Hematopoietic multipotent progenitor cell treated with erythropoietin and hydrocortisone succinate and interleukin-3 and kit ligand, for 17 days (in vitro differentiated cells): ENCODE results near the gene ZNF429.

Experiments
- DNase-seq: peaks from one replicate; pipeline ENCODE4 v3.0.0-alpha.2; 2015; ENCODE audit warnings: low spot score

The ZNF429 gene

DNA sequence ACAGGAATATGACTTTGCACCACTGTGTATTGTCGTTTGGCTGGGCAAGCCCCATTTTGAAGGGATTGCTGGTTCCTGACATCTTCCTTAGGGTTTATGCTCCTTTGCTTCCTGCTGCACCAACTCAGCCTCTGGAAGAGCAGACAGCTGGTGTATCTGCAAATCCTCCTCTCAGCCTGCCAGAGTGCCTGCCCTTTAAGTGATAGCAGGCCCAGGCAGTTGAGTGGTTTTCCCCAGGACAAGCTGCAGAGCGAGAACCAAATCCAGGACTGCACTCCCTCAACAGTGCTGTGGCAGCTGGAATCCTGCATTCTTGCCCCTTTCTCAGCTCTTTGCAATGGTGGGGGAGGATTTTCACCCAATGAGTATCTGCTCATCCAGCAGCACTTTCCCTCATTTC lies 85.5 kb downstream of the ZNF429 start:
- DNase-seq = peak; percentile 39

GRCh38 chr19:21593008-21593481 lies 87.6 kb downstream of the ZNF429 start:
- peak; percentile 79 for DNase-seq

DNA sequence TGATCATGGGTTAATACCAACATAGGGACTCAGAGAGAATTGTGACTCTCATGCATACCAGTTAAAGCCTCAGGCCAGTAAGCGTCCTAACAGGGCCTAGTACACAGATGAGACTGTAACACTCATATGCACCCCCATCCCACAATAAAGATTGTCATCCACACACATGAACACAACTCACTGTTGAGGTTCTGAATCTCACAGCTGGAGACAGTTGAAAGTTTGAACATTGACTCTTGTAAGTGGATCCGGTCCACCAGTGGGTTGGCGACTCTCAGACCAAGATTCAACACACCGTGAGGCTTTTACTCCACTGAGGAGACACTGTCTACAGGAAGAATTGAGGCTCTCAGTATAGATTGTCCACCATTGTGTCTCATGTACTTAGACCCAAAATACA lies 88.1 kb downstream of the ZNF429 start:
- DNase-seq = no peak

DNA sequence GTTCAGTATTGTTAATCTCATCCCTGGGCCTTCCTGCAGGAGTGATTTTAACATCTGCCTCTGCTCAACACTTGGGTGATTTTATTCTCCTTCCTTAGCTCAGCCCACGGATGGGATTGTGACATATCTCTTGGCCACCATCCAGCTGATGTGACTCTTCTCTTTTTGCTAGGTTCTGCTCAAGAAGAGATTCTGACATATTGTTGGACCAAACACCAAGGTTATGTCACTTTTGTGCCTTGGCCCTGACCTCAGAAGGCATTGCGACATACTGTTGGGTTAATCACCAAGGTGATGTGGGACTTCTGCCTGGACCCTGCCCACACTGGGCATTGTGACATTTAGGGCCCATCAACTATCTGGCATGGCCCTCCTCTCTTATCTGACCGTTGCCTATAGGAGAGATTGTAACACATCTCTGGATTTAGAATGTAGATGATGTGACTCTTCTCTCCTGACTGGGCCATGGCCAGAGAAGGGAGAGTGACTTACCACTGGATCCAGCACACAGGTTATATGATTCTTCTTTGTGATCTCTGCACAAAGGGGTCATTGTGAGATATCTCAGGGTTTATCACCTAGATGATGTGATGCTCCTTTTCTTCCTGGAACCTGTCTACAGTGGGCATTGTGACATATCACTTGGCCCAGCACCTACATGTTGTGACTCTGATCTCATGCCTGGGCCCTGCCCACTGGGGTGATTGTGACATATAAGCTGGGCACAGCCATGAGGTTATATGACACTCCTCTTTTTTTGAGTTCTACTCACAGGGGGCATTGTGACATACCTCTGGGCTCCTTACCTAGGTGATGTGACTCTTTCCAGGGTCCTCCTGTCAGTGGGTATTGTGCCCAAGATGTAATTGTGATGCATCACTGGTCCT lies 88.8 kb downstream of the ZNF429 start:
- peak; percentile 93 for DNase-seq

GRCh38 chr19:21595185-21595584 lies 89.8 kb downstream of the ZNF429 start:
- peak; percentile 56 for DNase-seq

GRCh38 chr19:21602082-21602658 lies 96.8 kb downstream of the ZNF429 start:
- DNase-seq = peak; percentile 87

DNA sequence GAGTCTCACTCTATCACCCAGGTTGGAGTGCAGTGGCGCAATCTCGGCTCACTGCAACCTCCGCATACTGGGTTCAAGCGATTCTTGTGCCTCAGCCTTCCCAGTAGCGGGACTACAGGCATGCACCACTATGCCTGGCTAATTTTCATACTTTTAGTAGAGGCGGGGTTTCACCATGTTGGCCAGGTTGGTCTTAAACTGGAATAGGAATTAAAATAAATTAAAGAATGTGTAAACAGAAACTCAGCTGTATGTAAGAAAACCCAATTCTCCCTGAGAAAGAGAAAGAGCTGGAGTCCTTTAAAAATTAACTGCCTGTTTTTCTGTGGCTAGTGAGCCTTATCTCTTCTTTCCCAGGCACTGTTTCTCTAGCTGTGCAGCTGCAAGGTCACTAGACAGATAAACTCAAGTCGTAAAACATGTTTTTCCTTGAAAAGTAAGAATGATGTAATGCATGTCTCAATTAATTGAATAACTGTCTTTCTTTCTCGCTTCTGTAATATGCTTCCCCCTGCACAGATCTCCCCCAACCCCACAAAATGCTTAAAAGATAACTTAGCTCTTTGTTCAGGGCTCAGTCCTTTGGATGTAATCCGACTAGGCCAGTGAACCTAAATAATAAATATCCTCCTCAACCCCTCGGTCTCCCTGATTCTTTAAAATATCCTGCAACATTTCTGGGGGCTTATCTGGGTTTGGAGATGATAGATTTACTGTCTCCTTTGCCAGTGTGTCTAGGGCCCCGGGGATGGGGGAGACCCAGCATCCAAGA lies 97.4 kb downstream of the ZNF429 start:
- DNase-seq = peak; percentile 87

DNA sequence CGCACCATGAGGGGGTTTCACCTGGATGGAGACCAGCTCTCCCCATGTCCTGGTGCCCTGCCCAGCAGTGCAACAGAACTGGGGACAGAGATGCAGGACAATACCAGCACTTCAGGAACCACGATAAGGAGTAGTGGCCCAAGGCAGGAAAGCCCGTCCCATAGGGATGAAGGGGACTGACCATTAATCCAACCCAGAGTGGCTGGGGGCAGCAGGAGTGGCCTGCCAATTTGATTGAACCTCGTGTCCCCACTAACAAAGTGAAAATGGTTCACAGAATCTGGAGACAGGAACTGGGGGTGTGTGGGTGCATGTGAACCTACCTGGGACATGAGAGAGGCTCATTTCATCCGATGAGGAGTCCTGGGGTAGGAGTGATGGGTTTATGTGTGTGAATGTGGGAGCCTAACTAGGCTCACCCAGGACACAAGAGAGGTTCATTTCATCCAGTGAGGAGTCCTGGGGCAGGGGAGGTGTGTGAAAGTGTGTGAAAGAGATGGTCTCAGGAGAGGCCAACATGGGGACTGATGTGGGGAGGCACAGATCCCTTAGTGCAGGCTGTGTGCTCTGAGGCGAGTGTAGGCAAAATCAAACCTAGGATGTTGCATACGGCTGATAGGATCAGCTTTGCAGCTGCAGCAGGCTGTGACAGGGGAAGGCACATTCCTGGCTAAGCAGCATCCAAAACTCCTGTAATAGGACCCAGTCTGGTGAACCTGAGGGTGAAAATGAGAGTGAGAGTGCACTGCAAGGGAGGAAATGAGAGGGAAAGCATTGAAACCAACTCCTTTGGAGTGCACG lies 98.2 kb downstream of the ZNF429 start:
- DNase-seq = peak; percentile 84

DNA sequence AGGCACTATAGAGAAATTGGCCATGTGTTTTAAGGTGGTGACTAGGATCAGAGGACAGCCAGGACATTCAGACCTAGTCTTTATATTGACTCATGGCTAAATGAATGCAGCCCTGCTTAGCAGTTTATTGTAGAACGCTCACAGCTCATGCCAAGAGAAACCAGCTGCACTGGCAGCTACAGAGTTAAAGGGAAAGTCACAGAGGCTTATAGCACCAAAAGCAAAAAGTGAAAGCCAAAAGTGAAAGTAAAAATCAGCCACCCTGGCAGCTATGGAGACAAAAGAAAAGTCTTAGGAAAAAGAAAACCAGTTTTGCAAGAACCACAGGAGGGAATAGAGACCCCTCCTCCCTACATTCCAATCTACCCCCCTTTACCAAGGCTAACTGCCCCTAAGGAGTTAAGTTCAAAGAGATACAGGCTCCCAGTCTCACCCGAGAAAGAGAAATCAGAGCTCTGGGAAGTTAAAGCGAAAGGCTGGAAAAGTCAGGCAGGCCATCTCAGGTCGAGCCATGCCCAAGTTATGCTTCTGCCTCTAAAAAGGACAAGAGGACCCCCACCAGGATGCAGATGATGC lies 99.0 kb downstream of the ZNF429 start:
- DNase-seq = peak; percentile 82
